Activated T-helper 17 cell treated with anti-CD3 and anti-CD28 coated beads, Interleukin-2, amount 50 U/mL, for 72 hours (primary cell): ENCODE results near the gene ANO2. TPM values are rescaled to one million over a fixed set of nuclear protein-coding genes. Genes with fewer than 3 reads are reported as not detected.

ENCODE experiments used
- ATAC-seq: fragments of 150-1000 bp; cut with Tn5 transposase; replicated peaks from 2 replicates; pipeline ENCODE4 v1.10.0; 2021; ENCODE audit warnings: mild to moderate bottlenecking, moderate library complexity
- H3K27ac Mint-ChIP-seq: one replicate; pipeline ENCODE4 v1.8.0; 2022; ENCODE audit warnings: mixed read lengths
- H3K27me3 Mint-ChIP-seq: one replicate; pipeline ENCODE4 v1.8.0; 2022; ENCODE audit warnings: mixed read lengths
- H3K36me3 Mint-ChIP-seq: one replicate; pipeline ENCODE4 v1.8.0; 2022; ENCODE audit warnings: low read depth, mild to moderate bottlenecking, mixed read lengths
- H3K4me1 Mint-ChIP-seq: one replicate; pipeline ENCODE4 v1.8.0; 2022; ENCODE audit warnings: mixed read lengths
- H3K4me3 Mint-ChIP-seq: one replicate; pipeline ENCODE4 v1.8.0; 2022; ENCODE audit warnings: mild to moderate bottlenecking, mixed read lengths
- H3K9me3 Mint-ChIP-seq: one replicate; pipeline ENCODE4 v1.8.0; 2022; ENCODE audit warnings: mixed read lengths
- total RNA-seq, 2 donors: library from RNA; stranded (reverse); gene quantifications; one replicate each; pipeline ENCODE4 v1.2.3, GENCODE V29; 2022

ANO2 gene
- total RNA-seq, 2 donors from 2014 or later = not detected

DNA sequence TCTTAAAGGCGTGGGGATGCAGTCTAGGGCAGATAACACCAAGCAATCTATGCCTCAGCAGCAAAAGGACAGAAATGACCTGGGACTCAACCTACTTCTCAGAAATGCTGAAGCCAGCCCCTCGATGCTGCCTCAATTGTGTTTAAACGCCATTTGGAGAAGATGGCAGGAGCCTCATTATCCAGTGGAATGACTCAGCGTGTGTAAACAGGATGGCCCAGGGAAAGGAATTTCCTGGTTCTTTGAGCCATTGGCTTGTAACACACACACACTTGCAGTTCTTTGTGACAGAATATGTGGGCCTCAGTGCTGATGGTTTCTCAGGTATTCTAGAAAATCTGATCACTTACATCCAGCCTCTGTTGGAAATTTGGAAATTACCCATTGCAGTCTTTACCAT lies 358.9 kb downstream of the ANO2 start:
- no peaks in the 10 kb centered on the region for H3K9me3 Mint-ChIP-seq
- no peaks in the 10 kb centered on the region for H3K36me3 Mint-ChIP-seq
- no peak for ATAC-seq
- H3K27me3 Mint-ChIP-seq = no peaks in the 10 kb centered on the region
- no peaks in the 10 kb centered on the region for H3K4me1 Mint-ChIP-seq
- H3K27ac Mint-ChIP-seq = no peak overlapping the region
- H3K4me3 Mint-ChIP-seq = no peak overlapping the region

DNA sequence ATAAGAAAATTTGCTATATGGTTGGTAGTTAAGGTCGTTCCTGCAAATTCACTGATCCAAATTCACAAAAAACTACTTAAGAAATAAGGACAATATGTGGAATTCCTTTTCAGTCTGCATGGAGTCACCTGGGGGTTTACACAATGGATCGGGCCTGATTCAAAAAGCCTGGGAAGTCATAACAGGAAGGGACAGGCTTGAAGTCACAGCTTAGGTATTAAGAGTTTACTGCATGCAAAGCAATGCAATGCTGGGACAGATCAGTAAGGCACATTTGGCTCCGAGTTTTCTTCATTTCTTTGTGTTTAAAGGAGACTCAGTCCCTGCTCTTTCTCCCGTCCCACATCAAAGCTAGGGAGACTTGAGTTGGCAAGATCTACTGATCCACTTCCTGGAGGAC lies 359.9 kb downstream of the ANO2 start:
- H3K4me1 Mint-ChIP-seq = no peaks in the 10 kb centered on the region
- no peak overlapping the region for H3K4me3 Mint-ChIP-seq
- no peak overlapping the region for H3K27ac Mint-ChIP-seq
- no peaks in the 10 kb centered on the region for H3K27me3 Mint-ChIP-seq
- H3K36me3 Mint-ChIP-seq = no peaks in the 10 kb centered on the region
- H3K9me3 Mint-ChIP-seq = no peaks in the 10 kb centered on the region
- ATAC-seq = no peak

DNA sequence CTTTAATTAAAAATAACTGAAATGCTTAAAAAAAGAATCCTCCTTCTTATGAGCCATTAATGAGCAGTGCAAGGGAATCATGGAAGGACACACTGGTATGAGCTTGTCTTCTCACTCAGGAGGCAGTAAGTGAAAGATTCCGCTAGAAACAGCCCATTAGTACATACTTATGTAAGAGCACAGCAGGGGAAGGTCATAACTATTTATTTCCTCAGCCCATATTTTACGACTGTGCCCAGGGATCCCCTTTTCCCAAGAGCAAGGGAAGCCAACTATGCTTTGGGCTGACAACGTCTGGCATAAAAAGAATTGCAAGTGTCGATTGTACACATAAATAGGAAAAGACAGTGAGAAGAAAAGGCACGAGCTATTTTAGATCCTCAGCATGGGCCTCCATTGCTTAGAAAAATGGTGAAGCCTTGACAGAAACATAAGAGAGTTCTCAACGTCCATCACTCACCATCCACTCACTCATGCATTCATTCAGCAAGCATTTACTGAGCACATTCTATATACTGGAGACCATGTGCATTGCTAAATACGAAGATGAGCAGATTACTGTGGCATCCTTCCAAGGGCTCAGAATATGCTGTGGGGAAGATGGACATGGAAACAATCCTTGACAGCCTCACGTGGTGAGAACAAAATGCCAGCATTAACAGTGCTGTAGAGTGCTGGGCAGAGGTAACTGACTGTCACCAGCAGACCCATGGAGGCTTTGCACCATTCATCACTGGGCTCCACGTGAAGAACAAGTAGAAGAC lies 360.5 kb downstream of the ANO2 start:
- Mint-ChIP-seq H3K36me3 (no peaks in the 10 kb centered on the region), H3K4me3 (no peak overlapping the region), H3K27ac (no peak overlapping the region), H3K27me3 (peaks cover 3% of the 10 kb centered on the region), H3K9me3 (no peaks in the 10 kb centered on the region), H3K4me1 (no peaks in the 10 kb centered on the region)
- no peak for ATAC-seq

GRCh38 chr12:5582541-5582940 lies 362.5 kb downstream of the ANO2 start:
- Mint-ChIP-seq H3K27me3 (peaks cover 3% of the 10 kb centered on the region), H3K27ac (no peak overlapping the region), H3K4me3 (no peak overlapping the region), H3K36me3 (no peaks in the 10 kb centered on the region), H3K4me1 (no peaks in the 10 kb centered on the region), H3K9me3 (no peaks in the 10 kb centered on the region)
- ATAC-seq = no peak

DNA sequence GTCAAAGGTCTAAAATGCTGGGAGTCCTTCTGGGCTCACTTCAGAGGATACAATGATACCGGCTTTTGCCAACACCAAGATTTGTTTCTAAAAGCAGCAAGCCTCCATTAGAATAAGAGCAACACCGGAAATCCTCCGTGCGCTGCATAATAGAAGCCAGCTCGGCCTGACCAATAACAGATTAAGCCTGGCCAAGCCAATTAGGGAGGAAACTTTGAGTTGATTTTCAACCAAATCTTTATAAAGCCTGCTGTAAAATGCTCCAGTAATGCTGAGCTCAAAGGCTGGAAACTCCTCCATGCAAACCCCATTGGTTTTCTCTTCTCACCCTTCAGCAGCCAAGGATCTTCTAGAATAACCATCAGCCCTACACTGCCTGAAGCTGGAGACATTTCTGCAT lies 363.0 kb downstream of the ANO2 start:
- peaks cover 3% of the 10 kb centered on the region for H3K27me3 Mint-ChIP-seq
- no peaks in the 10 kb centered on the region for H3K4me1 Mint-ChIP-seq
- ATAC-seq = no peak

GRCh38 chr12:5581616-5582015 lies 363.4 kb downstream of the ANO2 start:
- H3K36me3 Mint-ChIP-seq = no peaks in the 10 kb centered on the region
- H3K4me3 Mint-ChIP-seq = no peak overlapping the region
- no peaks in the 10 kb centered on the region for H3K4me1 Mint-ChIP-seq
- no peak for ATAC-seq
- H3K27ac Mint-ChIP-seq = no peak overlapping the region
- H3K9me3 Mint-ChIP-seq = no peaks in the 10 kb centered on the region
- peaks cover 3% of the 10 kb centered on the region for H3K27me3 Mint-ChIP-seq

More for the DNA sequence above, 363.0 kb downstream of the ANO2 start:
- Mint-ChIP-seq H3K27ac (no peak overlapping the region), H3K36me3 (no peaks in the 10 kb centered on the region), H3K9me3 (no peaks in the 10 kb centered on the region), H3K4me3 (no peak overlapping the region)

GRCh38 chr12:5581019-5581418 lies 364.0 kb downstream of the ANO2 start:
- Mint-ChIP-seq H3K4me3 (no peak overlapping the region), H3K4me1 (no peaks in the 10 kb centered on the region), H3K27me3 (peaks cover 3% of the 10 kb centered on the region), H3K9me3 (no peaks in the 10 kb centered on the region), H3K27ac (no peak overlapping the region), H3K36me3 (no peaks in the 10 kb centered on the region)
- ATAC-seq = no peak

- no peaks in the 10 kb centered on the region for H3K36me3 Mint-ChIP-seq
- H3K27me3 Mint-ChIP-seq = peaks cover 8% of the 10 kb centered on the region
- no peak overlapping the region for H3K4me3 Mint-ChIP-seq
- no peak for ATAC-seq
- no peak overlapping the region for H3K27ac Mint-ChIP-seq
- H3K4me1 Mint-ChIP-seq = no peaks in the 10 kb centered on the region
- no peaks in the 10 kb centered on the region for H3K9me3 Mint-ChIP-seq
Measured at GRCh38 chr12:5578775-5579174, 366.3 kb downstream of the ANO2 start.

GRCh38 chr12:5577741-5578140 lies 367.3 kb downstream of the ANO2 start:
- Mint-ChIP-seq H3K36me3 (no peaks in the 10 kb centered on the region), H3K4me3 (no peak overlapping the region)

GRCh38 chr12:5577211-5577612 lies 367.8 kb downstream of the ANO2 start:
- Mint-ChIP-seq H3K36me3 (no peaks in the 10 kb centered on the region), H3K9me3 (no peaks in the 10 kb centered on the region), H3K4me1 (no peaks in the 10 kb centered on the region), H3K4me3 (no peak overlapping the region), H3K27ac (no peak overlapping the region), H3K27me3 (peaks cover 8% of the 10 kb centered on the region)
- no peak for ATAC-seq

More at GRCh38 chr12:5577741-5578140, 367.3 kb downstream of the ANO2 start:
- no peak for ATAC-seq
- H3K4me1 Mint-ChIP-seq = no peaks in the 10 kb centered on the region
- H3K9me3 Mint-ChIP-seq = no peaks in the 10 kb centered on the region
- no peak overlapping the region for H3K27ac Mint-ChIP-seq
- H3K27me3 Mint-ChIP-seq = peaks cover 8% of the 10 kb centered on the region

- H3K4me1 Mint-ChIP-seq = no peaks in the 10 kb centered on the region
- no peak overlapping the region for H3K4me3 Mint-ChIP-seq
- no peaks in the 10 kb centered on the region for H3K36me3 Mint-ChIP-seq
- H3K9me3 Mint-ChIP-seq = no peaks in the 10 kb centered on the region
- H3K27me3 Mint-ChIP-seq = peaks cover 8% of the 10 kb centered on the region
- ATAC-seq = no peak
- H3K27ac Mint-ChIP-seq = no peak overlapping the region
Measured at GRCh38 chr12:5575987-5576386, 369.1 kb downstream of the ANO2 start.

GRCh38 chr12:5575232-5575631 lies 369.8 kb downstream of the ANO2 start:
- ATAC-seq = no peak
- no peak overlapping the region for H3K27ac Mint-ChIP-seq
- no peaks in the 10 kb centered on the region for H3K36me3 Mint-ChIP-seq
- H3K27me3 Mint-ChIP-seq = peaks cover 8% of the 10 kb centered on the region
- no peaks in the 10 kb centered on the region for H3K9me3 Mint-ChIP-seq
- no peak overlapping the region for H3K4me3 Mint-ChIP-seq
- H3K4me1 Mint-ChIP-seq = no peaks in the 10 kb centered on the region

- no peaks in the 10 kb centered on the region for H3K36me3 Mint-ChIP-seq
- no peak for ATAC-seq
- H3K9me3 Mint-ChIP-seq = no peaks in the 10 kb centered on the region
- H3K4me3 Mint-ChIP-seq = no peak overlapping the region
- H3K27ac Mint-ChIP-seq = no peak overlapping the region
- peaks cover 8% of the 10 kb centered on the region for H3K27me3 Mint-ChIP-seq
- H3K4me1 Mint-ChIP-seq = no peaks in the 10 kb centered on the region
Measured at GRCh38 chr12:5573390-5573789, 371.7 kb downstream of the ANO2 start.

DNA sequence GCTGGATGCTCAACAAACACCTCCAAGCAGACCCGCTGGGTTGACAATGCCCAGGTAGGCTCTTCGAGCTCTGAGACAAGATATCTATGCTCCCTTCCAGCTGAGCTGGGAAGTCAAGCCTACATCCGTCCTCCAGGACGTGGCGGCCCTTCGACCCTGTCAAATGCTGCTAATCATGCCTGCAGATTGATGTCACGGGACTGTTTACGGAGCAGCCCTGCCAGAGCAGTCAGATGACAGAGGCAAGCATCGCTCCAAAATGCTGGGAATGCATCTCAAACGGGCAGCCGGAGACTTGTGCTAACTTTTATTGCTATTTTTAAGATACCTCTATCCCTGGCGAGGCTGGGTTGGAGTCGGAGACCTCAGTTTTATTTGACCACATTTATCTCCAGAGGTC lies 373.9 kb downstream of the ANO2 start:
- H3K27me3 Mint-ChIP-seq = peaks cover 12% of the 10 kb centered on the region
- H3K4me1 Mint-ChIP-seq = no peaks in the 10 kb centered on the region
- no peak overlapping the region for H3K27ac Mint-ChIP-seq
- no peaks in the 10 kb centered on the region for H3K9me3 Mint-ChIP-seq
- ATAC-seq = no peak
- no peak overlapping the region for H3K4me3 Mint-ChIP-seq
- H3K36me3 Mint-ChIP-seq = no peaks in the 10 kb centered on the region

- no peak overlapping the region for H3K4me3 Mint-ChIP-seq
- no peak overlapping the region for H3K27ac Mint-ChIP-seq
- H3K9me3 Mint-ChIP-seq = no peaks in the 10 kb centered on the region
- ATAC-seq = no peak
- H3K27me3 Mint-ChIP-seq = peaks cover 12% of the 10 kb centered on the region
- no peaks in the 10 kb centered on the region for H3K36me3 Mint-ChIP-seq
- no peaks in the 10 kb centered on the region for H3K4me1 Mint-ChIP-seq
Measured at GRCh38 chr12:5570416-5570815, 374.6 kb downstream of the ANO2 start.
